Measurements from ENCODE around the gene RFWD3. TPM values are rescaled to one million over a fixed set of nuclear protein-coding genes. Genes with fewer than 3 reads are reported as not detected.
"Not testable (repeated sequence)": the region's sequence is repeated elsewhere in the genome, so short reads cannot be mapped to it uniquely, and the experiment has no call there.

The RFWD3 gene
- total RNA-seq, 1 donor from 2014 or later = 72.8 TPM

DNA sequence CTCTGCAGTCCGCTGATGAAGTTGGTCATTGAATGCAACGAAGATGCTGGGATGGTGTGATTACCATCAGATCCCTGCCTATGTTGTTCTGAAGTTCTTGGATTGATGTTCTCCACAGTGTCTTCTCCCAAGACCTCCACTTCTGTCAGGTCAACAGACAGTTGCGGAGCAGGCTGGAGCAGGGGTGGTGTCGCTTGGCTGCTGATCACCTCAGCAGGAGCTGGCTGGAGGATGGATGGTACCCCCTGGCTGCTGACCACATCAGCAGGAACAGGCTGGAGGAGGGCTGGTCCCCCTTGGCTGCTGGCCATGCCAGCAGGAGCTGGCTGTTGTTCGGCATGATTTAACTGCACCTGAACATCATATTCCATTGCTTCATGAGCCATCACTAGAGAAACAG, 5.6 kb downstream of the RFWD3 start:
- no peaks in the 10 kb centered on the region for H3K9me3 Mint-ChIP-seq
- no peak overlapping the region for H3K27ac Mint-ChIP-seq (ENCODE audit: unreplicated experiment)
- no peak overlapping the region for H3K4me3 Mint-ChIP-seq
- peaks cover 31% of the 10 kb centered on the region for H3K4me1 Mint-ChIP-seq
- DNase-seq (ENCODE audit: low read depth, low spot score) = no peak
- peaks cover 37% of the 10 kb centered on the region for H3K36me3 Mint-ChIP-seq (ENCODE audit: low read depth)
- TF ChIP-seq CTCF (conservative IDR thresholded peaks at IDR 0.05) = no peak
- H3K27me3 Mint-ChIP-seq (ENCODE audit: low read depth) = no peaks in the 10 kb centered on the region

DNA sequence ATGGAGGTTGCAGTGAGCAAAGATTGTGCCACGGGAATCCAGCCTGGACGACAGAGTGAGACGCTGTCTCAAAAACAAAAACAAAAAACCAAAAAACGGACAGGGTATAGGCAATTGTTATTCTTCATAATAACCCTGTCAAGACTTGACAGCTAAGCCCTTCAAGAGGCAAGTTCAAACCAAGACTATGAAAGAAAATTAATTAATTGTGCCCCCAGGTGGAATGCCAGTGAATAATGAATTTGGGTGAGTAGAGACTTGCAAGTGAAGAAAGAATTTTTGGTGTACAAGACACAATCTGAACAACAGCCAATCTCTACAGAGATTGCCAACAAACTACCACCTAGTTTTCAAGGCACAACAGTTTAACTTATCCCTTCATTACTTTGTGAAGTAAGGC, 6.3 kb downstream of the RFWD3 start:
- Mint-ChIP-seq H3K4me1 (peaks cover 31% of the 10 kb centered on the region), H3K9me3 (no peaks in the 10 kb centered on the region), H3K27me3 (ENCODE audit: low read depth) (no peaks in the 10 kb centered on the region), H3K36me3 (ENCODE audit: low read depth) (peaks cover 37% of the 10 kb centered on the region), H3K27ac (ENCODE audit: unreplicated experiment) (no peak overlapping the region), H3K4me3 (peak overlapping the region; percentile 47)
- no peak for TF ChIP-seq CTCF (conservative IDR thresholded peaks at IDR 0.05)
- DNase-seq (ENCODE audit: low read depth, low spot score) = no peak

GRCh38 chr16:74659041-74659440, 7.6 kb downstream of the RFWD3 start:
- no peaks in the 10 kb centered on the region for H3K9me3 Mint-ChIP-seq
- H3K4me3 Mint-ChIP-seq = no peak overlapping the region
- H3K4me1 Mint-ChIP-seq = peaks cover 31% of the 10 kb centered on the region
- DNase-seq (ENCODE audit: low read depth, low spot score) = no peak
- H3K27me3 Mint-ChIP-seq (ENCODE audit: low read depth) = no peaks in the 10 kb centered on the region
- no peak overlapping the region for H3K27ac Mint-ChIP-seq (ENCODE audit: unreplicated experiment)
- no peak for TF ChIP-seq CTCF (conservative IDR thresholded peaks at IDR 0.05)
- H3K36me3 Mint-ChIP-seq (ENCODE audit: low read depth) = peaks cover 34% of the 10 kb centered on the region

DNA sequence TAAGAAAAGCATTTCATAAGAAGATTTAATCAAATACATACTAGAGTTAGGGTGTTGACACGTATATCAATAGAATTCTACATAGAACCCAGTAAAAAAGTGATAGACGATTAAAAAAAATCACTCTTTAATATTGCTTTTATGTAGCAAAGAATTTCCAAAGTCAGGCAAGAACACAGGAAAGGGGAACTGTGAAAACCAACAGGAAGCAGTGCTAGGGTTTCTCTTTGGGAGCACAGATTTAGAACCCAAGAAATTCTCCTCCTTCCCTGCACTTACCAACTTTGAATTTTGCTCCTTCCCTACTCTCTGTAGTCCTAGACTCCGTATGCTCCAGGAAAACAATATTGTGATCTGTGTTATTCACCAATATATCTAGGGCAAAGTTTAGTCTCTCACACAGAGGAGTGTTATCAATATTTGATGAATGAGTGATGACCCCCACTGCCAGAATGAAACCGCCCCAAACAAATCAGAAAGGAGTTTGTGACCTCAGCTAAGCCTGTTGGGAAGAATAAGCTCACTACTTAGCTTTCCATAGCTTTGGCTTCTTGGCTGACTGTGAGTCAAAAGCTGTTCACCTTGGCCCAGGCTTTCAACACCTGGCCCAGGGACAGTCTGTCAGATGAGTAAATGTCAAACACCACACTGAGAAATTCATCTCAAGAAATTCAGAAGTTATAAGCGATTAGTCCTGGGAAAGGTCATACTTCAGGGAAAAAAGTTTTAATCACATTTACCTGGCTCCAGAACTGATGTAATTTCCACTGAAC, 8.6 kb downstream of the RFWD3 start:
- Mint-ChIP-seq H3K36me3 (ENCODE audit: low read depth) (peaks cover 28% of the 10 kb centered on the region), H3K4me3 (no peak overlapping the region), H3K9me3 (no peaks in the 10 kb centered on the region), H3K27me3 (ENCODE audit: low read depth) (no peaks in the 10 kb centered on the region), H3K4me1 (peaks cover 31% of the 10 kb centered on the region), H3K27ac (ENCODE audit: unreplicated experiment) (no peak overlapping the region)
- no peak for TF ChIP-seq CTCF (conservative IDR thresholded peaks at IDR 0.05)
- DNase-seq (ENCODE audit: low read depth, low spot score) = no peak

GRCh38 chr16:74654536-74655050, 12.1 kb downstream of the RFWD3 start:
- TF ChIP-seq CTCF (conservative IDR thresholded peaks at IDR 0.05) = no peak
- Mint-ChIP-seq H3K4me1 (peaks cover 10% of the 10 kb centered on the region), H3K27me3 (ENCODE audit: low read depth) (no peaks in the 10 kb centered on the region), H3K9me3 (no peaks in the 10 kb centered on the region), H3K4me3 (no peak overlapping the region), H3K36me3 (ENCODE audit: low read depth) (peaks cover 14% of the 10 kb centered on the region), H3K27ac (ENCODE audit: unreplicated experiment) (no peak overlapping the region)
- DNase-seq (ENCODE audit: low read depth, low spot score) = no peak

GRCh38 chr16:74652883-74653282, 13.8 kb downstream of the RFWD3 start:
- H3K27me3 Mint-ChIP-seq (ENCODE audit: low read depth); H3K27ac Mint-ChIP-seq (ENCODE audit: unreplicated experiment); DNase-seq (ENCODE audit: low read depth, low spot score); H3K36me3 Mint-ChIP-seq (ENCODE audit: low read depth); H3K4me1 Mint-ChIP-seq; H3K4me3 Mint-ChIP-seq; H3K9me3 Mint-ChIP-seq: not testable (repeated sequence)
